NCI-H2196 (cell line): ENCODE measurements around the gene THADA.

Source experiments
- DNase-seq: peaks from one replicate; lab custom pipeline; 2025; ENCODE audit not compliant: unreplicated experiment; lab: John Stamatoyannopoulos, UW

THADA gene

DNA sequence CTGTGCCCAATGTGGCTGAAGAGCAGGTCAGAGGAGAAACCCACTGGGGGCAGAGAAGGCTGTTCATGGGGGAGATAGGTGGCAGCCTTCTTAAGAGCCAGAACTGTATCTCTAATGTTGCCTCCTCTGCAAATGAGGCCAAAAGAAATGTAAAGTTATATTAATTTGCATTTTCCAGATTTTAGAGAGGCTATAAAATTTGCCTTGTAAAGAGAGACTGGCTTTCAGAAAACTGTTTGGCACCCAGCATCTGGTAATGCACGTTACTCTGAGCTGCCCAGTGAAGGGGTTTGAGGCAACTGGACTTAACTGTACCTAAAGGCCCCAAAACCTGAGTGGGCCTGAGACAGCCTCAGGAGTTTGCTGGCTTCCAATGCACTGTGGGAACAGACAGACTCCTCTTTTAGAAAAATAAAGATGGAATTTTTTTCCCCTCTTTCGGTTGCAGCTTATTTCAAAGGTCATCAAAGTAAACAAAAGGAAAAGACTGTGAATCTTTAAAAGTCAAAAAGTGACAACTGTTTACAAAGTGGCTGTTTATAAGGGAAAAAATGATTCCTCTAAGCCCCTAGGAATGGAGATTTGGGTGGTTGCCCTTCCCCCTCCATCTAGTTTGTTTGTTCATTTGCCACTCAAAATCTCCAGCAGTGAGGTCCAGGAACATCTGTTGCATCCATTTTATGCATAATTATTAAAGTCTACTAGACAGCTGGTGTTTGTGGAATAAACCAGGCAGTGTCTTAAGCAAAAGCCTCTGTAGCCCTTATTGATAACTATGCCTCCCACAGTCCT is 237.2 kb downstream of the THADA start:
- no peak for DNase-seq

DNA sequence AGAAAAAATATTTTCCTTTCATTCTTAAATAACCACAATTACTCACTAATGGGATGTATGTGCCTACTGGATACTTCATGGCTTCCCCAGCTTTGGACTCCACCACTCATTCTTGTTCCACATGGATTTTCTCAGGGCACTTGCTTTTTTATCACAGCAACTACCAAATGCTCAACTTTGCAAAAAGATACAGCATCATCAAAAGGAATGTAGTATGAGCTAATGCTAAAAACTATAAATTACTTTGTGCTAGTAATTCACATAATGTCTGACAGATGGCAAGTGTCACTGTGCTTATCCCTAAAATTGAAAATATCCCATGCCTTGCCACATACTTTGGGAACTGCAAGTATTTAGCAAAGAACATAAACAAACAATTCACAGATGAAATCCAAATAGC is 239.1 kb downstream of the THADA start:
- no peak for DNase-seq

DNA sequence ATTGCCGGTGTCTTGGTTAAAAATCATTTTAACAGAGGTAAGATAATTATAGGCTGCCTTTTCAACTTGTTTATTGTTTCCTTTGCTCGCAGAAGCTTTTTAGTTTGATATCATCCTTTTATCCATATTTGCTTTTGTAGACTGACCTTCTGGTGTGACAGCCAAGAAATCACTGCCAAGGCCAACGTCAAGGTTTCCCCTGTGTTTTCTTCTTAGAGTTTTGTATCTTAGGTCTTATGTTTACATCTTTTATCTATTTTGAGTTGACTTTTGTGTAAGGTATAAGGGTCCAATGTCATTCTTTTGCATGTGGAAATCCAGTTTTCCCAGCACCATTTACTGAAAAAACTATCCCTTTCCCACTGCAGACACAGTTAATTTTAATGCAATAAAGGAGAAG is 240.4 kb downstream of the THADA start:
- DNase-seq = no peak

DNA sequence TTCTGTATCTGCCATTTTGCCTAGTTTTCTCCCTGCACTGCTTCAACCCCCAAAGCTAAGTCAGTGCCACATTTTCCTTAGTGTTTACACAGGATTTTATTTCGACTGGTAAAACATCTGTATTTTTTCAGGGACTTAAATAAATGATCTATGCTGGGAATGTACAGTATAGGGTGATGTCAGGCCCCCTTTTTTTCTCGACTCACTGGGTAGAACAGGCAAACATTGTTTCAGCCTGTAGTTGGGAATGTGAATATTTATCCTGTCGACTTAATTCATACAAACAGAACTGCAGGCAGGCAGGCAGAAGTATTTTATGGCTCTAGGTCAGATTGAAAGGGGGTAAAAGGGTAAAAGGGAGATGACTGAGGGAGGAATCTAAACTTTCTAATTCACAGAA is 245.9 kb downstream of the THADA start:
- DNase-seq = no peak

DNA sequence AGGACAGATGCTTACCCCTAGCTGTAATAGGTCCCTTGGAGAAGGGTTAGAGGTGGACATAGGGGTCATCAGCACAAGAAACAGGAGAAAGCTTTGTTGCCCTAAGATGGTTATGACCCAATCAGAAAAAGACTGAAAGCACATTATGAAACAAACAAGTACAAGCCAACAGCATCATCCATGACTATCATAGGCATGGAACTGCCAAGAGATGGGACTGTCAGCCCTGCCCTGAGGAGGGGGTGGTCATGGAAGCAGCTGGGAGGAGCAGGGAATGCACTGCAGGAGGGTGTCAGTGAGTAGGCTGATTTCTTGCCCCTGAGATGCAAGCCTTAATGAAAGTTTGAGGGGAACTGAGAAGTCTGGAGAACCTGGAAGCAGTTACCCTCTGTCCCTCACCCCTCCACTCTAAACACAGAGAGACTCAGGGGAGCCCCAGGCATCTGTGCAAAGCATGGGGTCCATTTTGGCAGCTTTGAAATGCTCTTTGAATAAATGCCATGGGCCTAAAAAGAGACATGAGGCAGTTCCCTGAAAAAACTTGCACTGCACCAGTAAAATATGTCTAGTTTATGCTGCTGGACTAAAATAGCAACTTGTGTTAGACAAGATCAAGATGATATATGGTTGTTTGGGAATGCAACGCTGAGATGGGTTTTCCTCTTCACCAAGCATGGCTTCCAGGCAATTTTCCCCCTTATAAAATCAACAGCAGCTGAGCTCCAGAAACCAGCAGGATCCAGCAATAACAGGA is 246.8 kb downstream of the THADA start:
- DNase-seq = no peak

DNA sequence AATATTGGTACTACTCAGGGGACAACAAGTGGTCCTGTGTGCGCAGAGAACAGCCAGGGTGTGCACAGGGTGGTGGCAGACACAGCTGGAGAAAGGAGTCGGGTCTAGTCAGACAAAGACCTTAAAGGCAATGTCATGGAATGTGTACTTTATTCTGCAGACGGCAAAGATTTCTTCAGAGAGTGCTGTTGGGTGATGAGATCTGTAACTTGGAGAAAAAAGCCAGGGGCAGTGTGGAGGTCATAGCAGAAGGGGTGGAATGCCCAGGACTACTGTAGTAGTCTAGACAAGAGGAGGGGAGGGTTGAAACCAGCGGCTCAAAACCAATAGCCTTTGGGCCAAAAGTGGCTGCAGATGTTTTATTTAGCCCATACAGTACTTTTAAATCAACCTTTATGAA is 248.1 kb downstream of the THADA start:
- no peak for DNase-seq

DNA sequence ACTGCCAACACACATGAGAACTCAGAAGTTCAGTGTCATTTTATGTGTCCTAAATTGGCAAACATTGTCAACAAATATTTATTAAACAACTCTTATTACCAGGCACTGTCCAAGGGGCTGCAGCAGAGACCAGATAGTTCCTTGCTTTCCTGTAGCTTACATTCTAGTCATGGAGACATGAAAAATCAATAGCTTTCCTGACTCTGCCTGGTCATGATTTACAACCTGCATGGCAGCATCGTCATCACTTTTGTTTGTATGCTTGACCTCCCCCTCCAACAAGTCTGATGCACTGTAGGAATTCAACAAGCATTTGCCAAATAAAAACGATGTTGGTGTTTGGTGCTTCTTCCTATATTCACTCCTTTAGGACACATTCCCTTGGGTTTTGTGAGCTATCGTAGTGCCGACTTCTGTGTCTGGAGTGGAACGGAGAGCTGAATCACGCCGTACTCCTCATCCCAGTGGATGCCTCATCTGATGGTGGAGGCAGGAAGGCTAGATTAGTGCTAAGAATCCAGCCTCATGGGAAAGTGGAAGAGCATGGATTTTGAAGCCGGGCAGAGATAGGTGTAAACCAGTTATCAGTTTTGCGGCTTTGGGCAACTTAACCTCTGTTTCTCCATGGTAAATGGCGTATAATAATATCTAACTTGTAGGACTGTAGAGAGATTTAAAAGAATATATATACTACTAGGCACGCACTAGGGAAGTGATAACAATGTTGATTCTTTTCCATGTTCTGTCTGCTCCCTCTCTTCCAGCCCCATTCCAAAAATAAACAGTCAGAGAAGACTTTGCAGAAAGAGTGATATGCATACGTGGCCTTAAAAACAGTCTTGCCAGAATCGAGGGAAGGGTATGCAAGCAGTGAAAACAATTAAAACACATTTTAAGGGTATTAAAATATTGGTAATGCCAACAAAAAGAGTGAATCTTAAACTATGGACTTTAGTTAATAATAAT is 249.0 kb downstream of the THADA start:
- DNase-seq = no peak

DNA sequence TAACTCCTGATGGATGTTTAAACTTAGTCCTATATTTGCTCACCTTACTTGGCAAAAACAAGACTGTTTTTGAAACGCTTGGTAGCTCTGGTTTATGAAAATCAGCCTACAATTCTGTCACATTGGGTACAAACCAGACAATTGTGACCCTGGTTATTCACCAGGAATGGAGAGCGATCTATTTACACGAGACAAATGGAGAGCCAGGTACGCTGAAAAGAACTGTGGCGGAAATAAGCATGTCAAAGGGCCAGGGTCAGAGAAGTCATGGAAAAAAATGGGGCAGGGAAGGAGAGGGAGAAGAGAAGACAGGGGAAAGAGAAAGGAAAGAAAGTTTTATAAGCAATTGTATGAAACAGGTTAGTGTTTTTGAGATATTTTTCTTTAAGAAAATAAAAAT is 250.0 kb downstream of the THADA start:
- DNase-seq = no peak

DNA sequence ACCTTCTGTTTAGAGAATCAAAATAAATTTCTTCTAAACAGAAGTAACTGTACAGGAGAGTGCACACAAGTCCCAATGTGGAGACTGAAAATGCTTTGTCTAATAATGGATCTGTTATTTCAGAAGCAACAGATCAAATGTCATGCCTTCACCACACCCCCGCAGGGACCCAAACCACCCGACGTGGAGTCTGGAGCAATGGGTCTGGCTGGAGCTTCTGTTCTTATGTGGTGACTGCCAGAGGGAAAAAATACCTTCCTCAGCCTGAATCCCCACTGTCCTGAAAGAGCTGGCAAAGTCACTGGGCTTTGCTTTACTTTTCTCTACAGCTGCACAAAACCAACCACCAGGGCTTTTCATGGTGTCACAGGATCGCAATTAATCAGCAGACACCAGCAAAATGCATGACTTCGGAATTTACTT is 250.4 kb downstream of the THADA start:
- DNase-seq = no peak

DNA sequence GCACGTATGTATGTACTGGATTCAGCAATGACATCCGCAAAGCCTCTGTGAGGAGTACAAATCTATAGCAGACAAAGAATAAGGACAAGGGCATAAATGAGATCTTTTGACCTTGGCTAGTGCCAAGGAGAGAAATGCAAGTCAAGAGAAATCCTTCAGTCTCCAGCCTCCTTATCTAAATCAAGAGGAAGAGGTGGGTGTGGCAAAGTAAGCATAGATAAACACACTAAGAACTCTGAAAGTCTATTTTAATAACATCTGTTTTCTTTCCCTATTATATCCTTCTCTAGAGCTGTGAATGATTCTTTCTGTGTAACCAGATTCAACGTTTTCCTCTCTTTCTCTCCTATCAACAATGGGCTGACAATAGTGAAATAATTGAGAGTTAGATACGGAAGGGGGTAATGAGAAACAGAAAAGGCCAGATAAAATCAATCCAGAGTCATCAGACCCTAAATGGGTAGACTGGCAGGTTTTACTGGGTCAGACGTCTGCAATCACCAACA is 250.9 kb downstream of the THADA start:
- DNase-seq = no peak

DNA sequence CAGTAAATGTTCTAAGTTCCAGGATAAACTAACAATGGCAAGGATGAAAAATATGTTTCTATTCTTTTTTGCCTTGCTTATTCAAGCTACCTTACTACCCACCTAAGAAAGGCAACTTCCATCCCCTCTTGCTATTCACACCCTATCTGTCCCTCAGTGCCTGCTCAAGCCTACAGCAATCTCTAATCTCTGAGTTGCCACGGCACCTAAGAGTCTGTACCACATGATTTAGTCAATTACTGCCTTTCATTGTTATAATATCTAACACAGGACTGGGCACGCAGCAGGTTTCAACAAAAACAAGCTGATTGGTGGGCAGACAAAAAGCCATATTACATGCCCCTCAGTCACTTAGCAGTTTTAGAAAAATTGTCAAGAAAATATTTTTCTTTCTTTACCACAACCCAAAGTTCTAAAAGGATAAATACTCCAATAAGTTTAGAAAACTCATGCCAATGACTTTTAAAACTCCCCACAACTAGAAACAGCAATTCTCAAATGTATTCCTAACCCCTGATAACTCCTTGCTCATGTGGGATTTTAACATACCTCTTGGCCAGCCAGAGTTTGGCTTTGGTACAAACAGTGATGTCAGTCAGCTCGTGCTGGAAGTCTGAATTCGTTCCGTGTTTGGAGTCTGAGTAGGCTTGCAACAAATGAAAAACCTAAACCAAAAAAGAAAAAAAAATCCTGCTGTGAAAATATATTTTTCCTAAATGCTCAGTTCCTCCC is 252.1 kb downstream of the THADA start:
- no peak for DNase-seq

DNA sequence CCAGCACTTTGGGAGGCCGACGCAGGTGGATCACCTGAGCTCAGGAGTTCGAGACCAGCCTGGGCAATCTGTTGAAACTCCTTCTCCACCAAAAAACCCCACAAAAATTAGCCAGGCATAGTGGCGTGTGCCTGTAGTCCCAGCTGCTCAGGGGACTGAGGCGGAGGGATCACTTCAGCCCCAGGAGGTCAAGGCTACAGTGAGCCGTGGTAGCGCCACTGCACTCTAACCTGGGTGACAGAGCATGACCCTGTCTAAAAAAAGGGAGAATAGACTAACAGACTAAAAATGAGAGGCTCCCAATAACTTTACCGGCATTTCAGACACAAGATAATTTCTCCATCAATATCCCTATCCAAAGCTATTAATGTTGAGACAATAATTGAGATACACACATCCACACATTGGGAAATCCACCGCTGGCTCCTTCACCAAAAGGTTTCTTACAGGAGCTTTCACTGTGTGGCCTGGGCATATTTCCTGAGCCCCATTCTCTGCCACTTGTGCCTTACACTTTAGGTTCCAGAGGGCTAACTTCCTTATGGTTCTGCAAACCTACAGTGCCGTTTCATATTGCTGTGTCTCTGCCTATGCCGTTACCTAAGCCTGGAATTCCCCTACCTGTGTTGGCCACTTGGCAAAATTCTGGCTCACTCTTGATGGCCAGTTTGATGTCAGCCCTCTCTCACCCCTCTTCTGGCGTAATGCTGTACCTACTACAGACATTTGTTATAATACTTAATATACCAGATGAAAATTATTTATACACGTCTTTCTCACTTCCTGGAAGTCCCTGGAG is 253.7 kb downstream of the THADA start:
- DNase-seq = no peak

DNA sequence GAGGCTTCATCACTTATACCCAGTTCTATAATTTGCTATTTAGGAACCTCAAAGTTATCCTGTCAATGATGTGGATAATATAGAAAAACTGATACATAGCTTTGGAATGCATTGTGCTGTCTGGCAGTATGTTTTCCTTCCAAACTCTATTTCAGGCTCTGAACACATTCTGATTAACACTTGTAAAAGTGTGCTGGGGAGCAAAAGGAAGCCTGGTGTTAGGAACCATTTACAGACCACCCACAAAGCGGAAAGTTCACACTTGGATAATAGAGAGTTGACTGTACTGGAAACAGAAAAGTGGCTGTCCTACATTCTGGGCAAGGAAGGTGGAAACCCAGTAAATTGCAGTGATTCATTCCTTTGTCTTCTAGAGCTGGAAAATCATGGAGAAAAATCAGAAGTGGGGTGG is 254.9 kb downstream of the THADA start:
- DNase-seq = no peak

DNA sequence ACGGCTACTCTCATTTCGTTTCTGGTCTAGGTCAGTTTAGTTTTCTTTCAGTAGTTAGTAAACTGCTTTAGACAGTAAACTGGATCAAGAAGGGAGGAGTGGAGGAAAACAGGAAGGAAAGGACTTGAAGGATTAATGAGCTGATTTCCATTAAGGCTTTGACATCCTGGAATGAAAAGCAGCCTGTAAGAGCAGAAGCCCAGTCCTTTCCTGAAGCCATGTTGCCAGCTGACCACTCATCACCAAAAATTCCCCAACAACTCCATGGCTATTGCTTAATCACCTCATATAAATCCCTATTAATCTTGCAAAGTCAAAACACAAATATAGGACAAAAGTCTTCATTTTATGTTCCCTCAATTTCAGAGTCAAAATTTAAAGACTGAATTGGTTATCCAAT is 255.8 kb downstream of the THADA start:
- no peak for DNase-seq

DNA sequence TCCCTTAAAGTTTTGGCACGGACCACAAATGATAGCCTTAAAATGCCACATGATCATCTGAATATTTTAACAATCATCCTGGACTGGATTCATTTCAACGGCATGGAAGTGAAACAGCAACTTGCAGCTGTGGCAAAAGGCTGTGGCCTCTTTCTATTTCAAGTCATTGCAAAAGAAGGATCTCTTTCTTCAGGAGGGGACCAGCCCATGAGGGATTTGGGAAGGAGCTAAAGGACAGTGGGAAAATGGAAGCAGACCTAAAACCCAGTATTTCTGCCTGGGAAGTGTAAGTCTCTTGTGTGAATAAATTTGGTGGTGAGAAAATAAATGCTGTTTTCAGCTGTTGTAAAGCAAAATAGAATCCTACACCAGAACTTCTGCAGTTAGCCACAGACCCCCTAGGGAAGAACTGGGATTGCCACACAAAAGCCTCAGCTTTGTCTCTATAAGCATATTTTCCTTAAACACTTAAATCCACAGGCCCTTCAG is 262.1 kb downstream of the THADA start:
- DNase-seq = no peak

DNA sequence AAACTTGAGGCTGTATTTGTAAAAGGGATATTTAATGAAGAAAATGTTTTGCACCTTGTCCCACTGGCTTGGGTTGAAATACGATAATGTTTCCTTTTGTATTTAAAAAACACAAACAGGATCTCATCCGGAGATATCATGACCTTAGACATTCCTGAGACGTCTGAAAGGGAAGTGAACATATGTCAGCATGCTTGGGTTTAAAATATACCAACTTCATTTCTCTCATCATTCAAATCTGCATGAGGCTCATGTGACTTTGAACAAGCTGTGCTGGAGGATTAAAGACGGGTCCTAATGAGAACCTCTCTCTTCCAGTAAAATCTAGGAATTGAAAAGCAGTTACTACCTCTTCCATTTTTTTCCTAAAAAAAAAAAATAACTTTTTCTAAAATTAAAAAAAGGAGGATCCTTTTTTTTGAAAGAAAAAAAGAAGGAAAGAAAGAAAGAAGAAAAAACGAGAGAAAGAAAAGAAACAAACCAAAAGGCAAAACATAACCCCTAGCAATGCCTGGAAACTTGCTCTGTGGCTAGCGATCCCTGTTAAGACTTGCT is 262.7 kb downstream of the THADA start:
- DNase-seq = no peak

DNA sequence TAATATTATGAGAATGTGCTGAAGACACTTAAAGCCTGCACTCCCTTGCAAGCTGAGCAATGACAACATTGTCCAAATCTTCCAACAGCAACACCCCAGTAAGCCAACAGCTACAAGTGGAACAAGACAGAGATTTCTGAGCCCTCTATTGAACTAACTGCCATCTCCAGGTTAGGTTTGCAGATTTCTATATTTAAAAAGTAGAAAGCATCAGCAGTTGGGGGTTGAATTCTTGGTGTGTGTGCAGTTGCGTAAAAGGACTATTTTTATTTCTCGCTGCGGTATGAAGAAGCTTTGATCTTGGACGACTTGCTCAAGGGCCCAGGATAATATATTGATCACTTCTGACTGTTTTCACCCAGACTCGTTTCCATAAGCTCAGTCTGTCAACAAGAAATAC is 263.2 kb downstream of the THADA start:
- no peak for DNase-seq

DNA sequence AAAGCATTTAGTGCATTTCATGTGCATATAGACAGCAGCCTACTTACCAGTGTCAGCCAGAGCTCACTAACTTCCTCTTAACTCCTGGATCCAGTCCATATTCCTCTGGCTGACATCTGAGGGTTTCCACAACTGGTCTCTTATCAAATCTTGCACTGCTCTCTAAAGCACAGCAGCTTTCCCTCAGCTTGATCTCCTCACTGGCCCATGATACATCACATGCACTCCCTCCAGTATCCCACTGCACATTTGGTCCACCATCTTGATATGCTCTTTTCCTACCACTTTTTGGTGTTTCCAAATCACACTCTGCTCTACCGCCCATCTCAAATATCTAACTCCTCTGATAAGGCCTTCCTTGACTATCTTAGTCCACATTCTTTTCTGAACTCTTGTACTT is 264.4 kb downstream of the THADA start:
- DNase-seq = no peak

DNA sequence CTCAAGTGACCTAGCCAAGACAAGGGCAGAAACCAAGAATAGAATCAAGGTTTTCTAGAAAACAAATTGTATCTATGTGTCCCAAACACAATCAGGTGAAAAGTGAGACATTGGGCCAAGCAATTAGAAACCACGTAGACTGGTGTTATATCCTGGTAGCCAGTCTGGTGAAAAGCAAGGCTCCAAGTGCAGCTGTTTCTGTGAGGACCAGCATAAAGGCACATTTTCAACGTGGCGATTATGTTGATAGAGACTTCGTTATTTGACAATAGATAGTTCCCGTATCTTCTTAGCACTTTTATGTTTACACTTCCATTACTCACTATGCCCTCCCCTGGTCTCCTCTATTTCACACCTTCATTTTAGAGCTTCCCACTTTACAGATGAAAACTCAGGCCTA is 266.2 kb downstream of the THADA start:
- DNase-seq = no peak
